ENCODE results near the gene PIM2.

Gene PIM2

DNA sequence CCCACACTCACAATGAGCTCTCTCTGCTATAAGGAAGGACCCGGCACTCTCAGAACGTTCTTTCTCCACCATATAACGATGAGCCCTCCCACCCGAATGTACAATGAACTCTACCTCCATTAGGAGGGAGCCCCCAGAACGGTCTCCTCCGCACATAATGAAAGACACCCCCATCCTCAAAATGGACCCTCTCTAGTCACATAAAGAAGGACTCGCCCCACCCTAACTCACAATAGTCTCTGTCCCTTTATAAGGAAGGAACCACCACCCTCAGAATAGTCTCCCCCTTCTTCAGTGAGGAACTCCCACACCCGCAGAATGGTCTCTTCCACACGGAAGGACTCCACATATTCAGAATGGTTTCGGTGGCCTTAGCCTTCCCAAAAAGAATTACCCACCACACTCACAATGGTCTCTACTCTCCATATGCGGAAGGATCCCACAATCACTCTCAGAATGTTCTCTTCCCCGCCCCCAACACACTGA, 7.9 kb downstream of the PIM2 start:
- Histone ChIP-seq H3K27me3 (peaks cover 47% of the 10 kb centered on the region), H3K4me3 (peak overlapping the region; percentile 77), H3K4me1 (peaks cover 24% of the 10 kb centered on the region), H3K4me2 (peak overlapping the region; percentile 78), H3K9me3 (no peaks in the 10 kb centered on the region), H3K27ac (peak overlapping the region; percentile 69; the same call in 1 of the 2 replicates), H3K36me3 (peaks cover 32% of the 10 kb centered on the region), H4K20me1 (peaks cover 25% of the 10 kb centered on the region), H3K9ac (peak overlapping the region; percentile 75)
- TF ChIP-seq Cebpa-rat (IDR thresholded peaks at IDR 0.05) = no peak

- Histone ChIP-seq H3K4me3 (no peak overlapping the region), H3K4me1 (peaks cover 24% of the 10 kb centered on the region), H3K4me2 (peak overlapping the region; percentile 78; the same call in 1 of the 2 replicates), H3K27me3 (peaks cover 39% of the 10 kb centered on the region), H4K20me1 (peaks cover 25% of the 10 kb centered on the region), H3K36me3 (peaks cover 29% of the 10 kb centered on the region), H3K9ac (no peak overlapping the region), H3K27ac (no peak overlapping the region), H3K9me3 (no peaks in the 10 kb centered on the region)
- TF ChIP-seq Cebpa-rat (IDR thresholded peaks at IDR 0.05) = no peak
These were observed 9.0 kb downstream of the PIM2 start for GRCh38 chrX:48909703-48910294.

GRCh38 chrX:48908600-48908999, 10.2 kb downstream of the PIM2 start:
- Histone ChIP-seq H3K27ac (no peak overlapping the region), H3K4me2 (no peak overlapping the region), H4K20me1 (peaks cover 15% of the 10 kb centered on the region), H3K27me3 (peaks cover 27% of the 10 kb centered on the region), H3K9ac (no peak overlapping the region), H3K4me3 (no peak overlapping the region), H3K9me3 (no peaks in the 10 kb centered on the region), H3K36me3 (peaks cover 24% of the 10 kb centered on the region), H3K4me1 (peaks cover 24% of the 10 kb centered on the region)
- TF ChIP-seq Cebpa-rat (IDR thresholded peaks at IDR 0.05) = no peak

- no peak overlapping the region for H3K4me2 ChIP-seq
- peaks cover 15% of the 10 kb centered on the region; the same call in 1 of the 2 replicates for H4K20me1 ChIP-seq
- H3K36me3 ChIP-seq = peaks cover 50% of the 10 kb centered on the region
- H3K4me3 ChIP-seq = no peak overlapping the region
- H3K9me3 ChIP-seq = no peaks in the 10 kb centered on the region
- peaks cover 14% of the 10 kb centered on the region for H3K4me1 ChIP-seq
- no peak overlapping the region for H3K9ac ChIP-seq
- no peak for TF ChIP-seq Cebpa-rat (IDR thresholded peaks at IDR 0.05)
- H3K27ac ChIP-seq = no peak overlapping the region
- peaks cover 28% of the 10 kb centered on the region; the same call in 1 of the 2 replicates for H3K27me3 ChIP-seq
These were observed 13.6 kb downstream of the PIM2 start for GRCh38 chrX:48905090-48905790.

DNA sequence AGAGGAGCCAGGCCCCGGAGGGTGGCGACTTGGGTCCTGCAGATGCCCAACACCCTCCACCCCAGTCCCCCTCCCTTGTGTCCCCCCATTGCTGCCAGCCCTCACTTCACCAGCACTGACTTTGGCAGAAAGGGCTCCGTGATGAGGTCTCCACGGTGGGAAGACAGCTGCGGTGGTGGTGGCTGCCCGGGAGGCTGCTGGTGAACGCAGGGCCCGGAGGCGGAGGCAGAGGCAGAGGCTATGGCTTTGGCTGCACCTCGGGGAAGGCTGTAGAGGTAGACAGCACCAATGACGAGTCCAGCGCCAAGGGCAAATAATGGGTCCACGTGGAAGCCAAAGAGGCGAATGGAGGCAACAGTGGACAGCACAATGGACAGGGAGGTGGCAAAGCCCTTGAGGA, 14.2 kb downstream of the PIM2 start:
- peaks cover 50% of the 10 kb centered on the region for H3K36me3 ChIP-seq
- no peak for TF ChIP-seq Cebpa-rat (IDR thresholded peaks at IDR 0.05)
- no peak overlapping the region for H3K4me2 ChIP-seq
- peaks cover 10% of the 10 kb centered on the region for H3K4me1 ChIP-seq
- no peak overlapping the region for H3K9ac ChIP-seq
- H3K27me3 ChIP-seq = peaks cover 22% of the 10 kb centered on the region; the same call in 1 of the 2 replicates
- no peak overlapping the region for H3K4me3 ChIP-seq
- peaks cover 15% of the 10 kb centered on the region; the same call in 1 of the 2 replicates for H4K20me1 ChIP-seq
- H3K9me3 ChIP-seq = no peaks in the 10 kb centered on the region
- H3K27ac ChIP-seq = no peak overlapping the region

- no peak for TF ChIP-seq Cebpa-rat (IDR thresholded peaks at IDR 0.05)
- Histone ChIP-seq H3K27ac (no peak overlapping the region), H3K9ac (no peak overlapping the region), H3K4me3 (no peak overlapping the region), H4K20me1 (peaks cover 15% of the 10 kb centered on the region; the same call in 1 of the 2 replicates), H3K27me3 (peaks cover 20% of the 10 kb centered on the region; the same call in 1 of the 2 replicates), H3K4me2 (no peak overlapping the region), H3K36me3 (peaks cover 50% of the 10 kb centered on the region), H3K9me3 (no peaks in the 10 kb centered on the region), H3K4me1 (peaks cover 15% of the 10 kb centered on the region)
These were observed 14.6 kb downstream of the PIM2 start for GRCh38 chrX:48904180-48904579.

GRCh38 chrX:48903290-48903689, 15.5 kb downstream of the PIM2 start:
- TF ChIP-seq Cebpa-rat (IDR thresholded peaks at IDR 0.05) = no peak
- Histone ChIP-seq H3K9me3 (no peaks in the 10 kb centered on the region), H3K9ac (no peak overlapping the region), H3K27me3 (peaks cover 20% of the 10 kb centered on the region; the same call in 1 of the 2 replicates), H3K36me3 (peaks cover 50% of the 10 kb centered on the region), H3K4me1 (peaks cover 22% of the 10 kb centered on the region), H3K4me3 (no peak overlapping the region), H3K4me2 (no peak overlapping the region), H4K20me1 (peaks cover 15% of the 10 kb centered on the region; the same call in 1 of the 2 replicates), H3K27ac (no peak overlapping the region)

DNA sequence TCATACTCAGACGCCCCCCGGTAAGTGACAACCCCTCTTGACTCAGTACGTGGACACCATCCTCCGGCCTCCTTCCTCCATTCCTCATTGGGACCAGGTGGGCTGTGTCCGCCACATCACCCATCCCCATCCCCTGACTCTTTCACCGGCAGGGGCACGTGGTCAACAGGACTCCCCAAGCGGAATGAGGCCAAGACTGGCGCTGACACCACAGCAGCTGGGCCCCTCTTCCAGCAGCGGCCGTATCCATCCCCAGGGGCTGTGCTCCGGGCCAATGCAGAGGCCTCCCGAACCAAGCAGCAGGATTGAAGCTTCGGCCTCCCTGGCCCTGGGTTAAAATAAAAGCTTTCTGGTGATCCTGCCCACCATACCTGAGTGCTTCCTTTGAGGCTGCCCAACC, 16.0 kb downstream of the PIM2 start:
- Histone ChIP-seq H3K4me1 (peaks cover 22% of the 10 kb centered on the region), H3K9me3 (peaks cover 3% of the 10 kb centered on the region; the same call in 1 of the 2 replicates), H3K36me3 (peaks cover 50% of the 10 kb centered on the region), H3K9ac (no peak overlapping the region), H4K20me1 (peaks cover 15% of the 10 kb centered on the region; the same call in 1 of the 2 replicates), H3K4me3 (no peak overlapping the region), H3K4me2 (no peak overlapping the region), H3K27ac (no peak overlapping the region), H3K27me3 (peaks cover 20% of the 10 kb centered on the region; the same call in 1 of the 2 replicates)
- no peak for TF ChIP-seq Cebpa-rat (IDR thresholded peaks at IDR 0.05)

GRCh38 chrX:48902135-48902534, 16.7 kb downstream of the PIM2 start:
- no peak overlapping the region for H3K27ac ChIP-seq
- peaks cover 9% of the 10 kb centered on the region; the same call in 1 of the 2 replicates for H3K9me3 ChIP-seq
- peaks cover 22% of the 10 kb centered on the region for H3K4me1 ChIP-seq
- H3K9ac ChIP-seq = no peak overlapping the region
- no peak overlapping the region for H3K4me2 ChIP-seq
- no peak for TF ChIP-seq Cebpa-rat (IDR thresholded peaks at IDR 0.05)
- peaks cover 20% of the 10 kb centered on the region; the same call in 1 of the 2 replicates for H3K27me3 ChIP-seq
- H3K36me3 ChIP-seq = peaks cover 47% of the 10 kb centered on the region
- peaks cover 15% of the 10 kb centered on the region for H4K20me1 ChIP-seq
- no peak overlapping the region for H3K4me3 ChIP-seq

DNA sequence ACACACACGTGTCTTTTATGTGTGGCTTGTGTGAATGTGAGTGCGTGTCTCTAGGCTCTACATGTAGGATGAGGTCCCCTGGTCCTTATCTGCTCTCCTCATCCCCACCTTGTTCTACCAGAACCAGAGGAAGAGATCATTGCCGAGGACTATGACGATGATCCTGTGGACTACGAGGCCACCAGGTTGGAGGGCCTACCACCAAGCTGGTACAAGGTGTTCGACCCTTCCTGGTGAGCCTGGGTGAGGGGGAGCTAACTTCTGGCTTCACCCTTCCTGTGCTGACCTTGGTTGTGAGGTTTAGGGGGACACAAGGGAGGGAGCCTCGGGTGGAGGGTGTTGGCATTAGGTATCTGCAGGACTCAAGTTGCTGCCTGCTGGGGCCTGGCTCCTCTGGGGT, 17.8 kb downstream of the PIM2 start:
- H3K9ac ChIP-seq = no peak overlapping the region
- peaks cover 16% of the 10 kb centered on the region; the same call in 1 of the 2 replicates for H3K27me3 ChIP-seq
- no peak overlapping the region for H3K4me3 ChIP-seq
- H3K9me3 ChIP-seq = peaks cover 11% of the 10 kb centered on the region; the same call in 1 of the 2 replicates
- H3K36me3 ChIP-seq = peaks cover 47% of the 10 kb centered on the region
- peaks cover 21% of the 10 kb centered on the region for H3K4me1 ChIP-seq
- TF ChIP-seq Cebpa-rat (IDR thresholded peaks at IDR 0.05) = no peak
- peaks cover 25% of the 10 kb centered on the region for H4K20me1 ChIP-seq
- H3K4me2 ChIP-seq = no peak overlapping the region
- H3K27ac ChIP-seq = no peak overlapping the region

All from BLaER1 (cell line).